Astrocyte (in vitro differentiated cells and primary cell): Measurements from ENCODE around the gene ADORA1. TPM values are rescaled to one million over a fixed set of nuclear protein-coding genes. Genes with fewer than 3 reads are reported as not detected.

Experiments
- DNase-seq: peaks from one replicate; pipeline ENCODE4 v3.0.0-alpha.2; 2010; ENCODE audit warnings: low read depth
- FAIRE-seq: peaks from 2 replicates; lab custom pipeline; 2011; peaks lifted over from hg19 to GRCh38; lab: Jason Lieb, UNC
- H2AFZ ChIP-seq: 2 replicates; pipeline ENCODE4 v1.6.0; 2012; ENCODE audit warnings: low read depth, low read length, inconsistent platforms
- H3K27ac ChIP-seq: 2 replicates; pipeline ENCODE4 v1.5.1; 2011; ENCODE audit warnings: low read depth, low read length, inconsistent platforms
- H3K27me3 ChIP-seq: 2 replicates; pipeline ENCODE4 v1.6.0; 2011; ENCODE audit warnings: low read length, inconsistent platforms; ENCODE audit not compliant: insufficient read depth
- H3K36me3 ChIP-seq: 2 replicates; pipeline ENCODE4 v1.5.1; 2011; ENCODE audit warnings: low read length, inconsistent platforms; ENCODE audit not compliant: insufficient read depth
- H3K4me1 ChIP-seq: 2 replicates; pipeline ENCODE4 v1.5.1; 2011; ENCODE audit warnings: low read length, inconsistent platforms; ENCODE audit not compliant: insufficient read depth
- H3K4me2 ChIP-seq: 2 replicates; pipeline ENCODE4 v1.6.0; 2012; ENCODE audit warnings: low read length, inconsistent platforms
- H3K4me3 ChIP-seq: 2 replicates; pipeline ENCODE4 v1.5.1; 2011; ENCODE audit warnings: low read depth, mild to moderate bottlenecking, low read length, inconsistent platforms; ENCODE audit not compliant: insufficient read depth
- H3K79me2 ChIP-seq: 2 replicates; pipeline ENCODE4 v1.6.0; 2012; ENCODE audit warnings: mild to moderate bottlenecking, low read length, inconsistent platforms; ENCODE audit not compliant: insufficient read depth
- H3K9ac ChIP-seq: 2 replicates; pipeline ENCODE4 v1.6.0; 2012; ENCODE audit warnings: mild to moderate bottlenecking, low read length, inconsistent platforms
- H3K9me3 ChIP-seq: 2 replicates; pipeline ENCODE4 v1.5.1; 2012; ENCODE audit warnings: low read depth, mild to moderate bottlenecking, low read length, inconsistent platforms; ENCODE audit not compliant: insufficient read depth
- H4K20me1 ChIP-seq: 2 replicates; pipeline ENCODE4 v1.6.0; 2012; ENCODE audit warnings: low read length, inconsistent platforms; ENCODE audit not compliant: insufficient read depth
- H3K27ac Mint-ChIP-seq: one replicate; pipeline ENCODE4 v1.8.0; 2021; ENCODE audit warnings: mild to moderate bottlenecking, mixed read lengths; ENCODE audit not compliant: unreplicated experiment
- H3K27me3 Mint-ChIP-seq: one replicate; pipeline ENCODE4 v1.8.0; 2021; ENCODE audit warnings: low read depth, mixed read lengths; ENCODE audit not compliant: unreplicated experiment
- H3K36me3 Mint-ChIP-seq: one replicate; pipeline ENCODE4 v1.8.0; 2021; ENCODE audit warnings: low read depth, mixed read lengths; ENCODE audit not compliant: unreplicated experiment
- H3K4me1 Mint-ChIP-seq: one replicate; pipeline ENCODE4 v1.8.0; 2021; ENCODE audit warnings: low read depth, mixed read lengths; ENCODE audit not compliant: unreplicated experiment
- H3K4me3 Mint-ChIP-seq: one replicate; pipeline ENCODE4 v1.8.0; 2021; ENCODE audit warnings: mild to moderate bottlenecking, moderate library complexity, mixed read lengths; ENCODE audit not compliant: unreplicated experiment
- H3K9me3 Mint-ChIP-seq: one replicate; pipeline ENCODE4 v1.8.0; 2021; ENCODE audit warnings: mild to moderate bottlenecking, mixed read lengths; ENCODE audit not compliant: unreplicated experiment
- CTCF ChIP-seq: IDR thresholded peaks from 2 replicates; pipeline ENCODE4 v1.5.1; 2011; ENCODE audit warnings: low read depth, mild to moderate bottlenecking, inconsistent platforms, low read length, moderate library complexity; ENCODE audit not compliant: insufficient read depth
- EZH2 ChIP-seq: IDR thresholded peaks from 2 replicates; pipeline ENCODE4 v1.6.1; 2012; ENCODE audit warnings: mild to moderate bottlenecking, low read length, inconsistent platforms; ENCODE audit not compliant: insufficient read depth
- total RNA-seq: library from RNA; stranded (reverse); gene quantifications from 2 replicates; pipeline ENCODE4 v1.2.1, GENCODE V29; 2021

Gene ADORA1
- total RNA-seq, 1 donor from 2014 or later: 5.7 TPM

GRCh38 chr1:203199816-203200571, 72.5 kb downstream of the ADORA1 start:
- no peak overlapping the region for H3K9ac ChIP-seq
- Mint-ChIP-seq H3K27me3 (peaks cover 7% of the 10 kb centered on the region), H3K36me3 (no peaks in the 10 kb centered on the region), H3K4me1 (peaks cover 50% of the 10 kb centered on the region), H3K4me3 (no peak overlapping the region), H3K27ac (peak overlapping the region; percentile 1), H3K9me3 (peaks cover 10% of the 10 kb centered on the region)
- no peaks in the 10 kb centered on the region for H3K9me3 ChIP-seq
- peaks cover 29% of the 10 kb centered on the region for H3K4me1 ChIP-seq
- H3K27ac ChIP-seq: no peak overlapping the region
- DNase-seq (peak; percentile 79), FAIRE-seq (peak; percentile 55)
- H2AFZ ChIP-seq: no peak overlapping the region
- no peaks in the 10 kb centered on the region for H3K79me2 ChIP-seq
- no peaks in the 10 kb centered on the region for H3K27me3 ChIP-seq
- no peaks in the 10 kb centered on the region for H4K20me1 ChIP-seq
- no peaks in the 10 kb centered on the region for H3K36me3 ChIP-seq
- peak overlapping the region; percentile 8 for H3K4me2 ChIP-seq
- TF ChIP-seq CTCF (no peak), EZH2 (no peak)
- H3K4me3 ChIP-seq: no peak overlapping the region

- no peak overlapping the region for H3K27ac Mint-ChIP-seq
- DNase-seq (no peak), FAIRE-seq (no peak)
- H3K79me2 ChIP-seq: no peaks in the 10 kb centered on the region
- H3K9me3 ChIP-seq: no peaks in the 10 kb centered on the region
- no peaks in the 10 kb centered on the region for H3K36me3 ChIP-seq
- no peak overlapping the region for H3K27ac ChIP-seq
- H3K4me3 Mint-ChIP-seq: peak overlapping the region; percentile 11
- no peak overlapping the region for H3K4me2 ChIP-seq
- H3K9me3 Mint-ChIP-seq: peaks cover 10% of the 10 kb centered on the region
- H3K4me3 ChIP-seq: no peak overlapping the region
- peaks cover 7% of the 10 kb centered on the region for H3K27me3 Mint-ChIP-seq
- no peak overlapping the region for H3K9ac ChIP-seq
- H3K4me1 ChIP-seq: peaks cover 29% of the 10 kb centered on the region
- TF ChIP-seq EZH2: no peak
- TF ChIP-seq CTCF: no peak
- H2AFZ ChIP-seq: no peak overlapping the region
- H3K36me3 Mint-ChIP-seq: no peaks in the 10 kb centered on the region
- peaks cover 43% of the 10 kb centered on the region for H3K4me1 Mint-ChIP-seq
- H3K27me3 ChIP-seq: no peaks in the 10 kb centered on the region
- no peaks in the 10 kb centered on the region for H4K20me1 ChIP-seq
These were observed 73.4 kb downstream of the ADORA1 start for GRCh38 chr1:203200916-203201315.

GRCh38 chr1:203201516-203202205, 74.1 kb downstream of the ADORA1 start:
- no peak overlapping the region for H3K4me2 ChIP-seq
- H3K27me3 ChIP-seq: no peaks in the 10 kb centered on the region
- no peaks in the 10 kb centered on the region for H4K20me1 ChIP-seq
- no peak overlapping the region for H3K27ac ChIP-seq
- Mint-ChIP-seq H3K36me3 (no peaks in the 10 kb centered on the region), H3K9me3 (peaks cover 10% of the 10 kb centered on the region), H3K4me1 (peaks cover 44% of the 10 kb centered on the region), H3K27ac (no peak overlapping the region), H3K4me3 (no peak overlapping the region), H3K27me3 (peaks cover 7% of the 10 kb centered on the region)
- no peaks in the 10 kb centered on the region for H3K79me2 ChIP-seq
- no peaks in the 10 kb centered on the region for H3K36me3 ChIP-seq
- H3K4me3 ChIP-seq: no peak overlapping the region
- no peak for TF ChIP-seq CTCF
- no peak for TF ChIP-seq EZH2
- DNase-seq (no peak), FAIRE-seq (no peak)
- H3K9me3 ChIP-seq: no peaks in the 10 kb centered on the region
- H3K9ac ChIP-seq: no peak overlapping the region
- H3K4me1 ChIP-seq: peaks cover 23% of the 10 kb centered on the region
- H2AFZ ChIP-seq: no peak overlapping the region
